ENCODE data around the gene MUS81.

The MUS81 gene

DNA sequence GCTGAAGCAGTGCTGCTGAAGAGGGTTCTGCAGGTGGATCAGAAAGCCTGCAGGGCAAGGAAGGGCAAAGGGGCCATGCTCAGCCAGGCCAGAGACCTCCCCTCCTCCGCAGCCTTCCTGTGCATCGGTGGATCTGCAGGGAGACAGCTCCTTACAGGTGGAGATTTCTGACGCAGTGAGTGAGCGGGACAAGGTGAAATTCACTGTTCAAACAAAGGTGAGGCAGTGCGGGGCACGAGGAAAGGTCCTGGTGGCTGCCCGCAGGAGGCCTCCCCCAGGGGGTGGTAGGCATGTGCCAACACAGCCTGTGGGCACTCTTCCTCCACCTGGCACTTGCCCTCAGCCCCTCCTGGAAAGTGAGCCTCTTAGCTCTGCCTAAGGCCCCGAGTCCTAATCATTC lies 10.9 kb upstream of the MUS81 start:
- no peak overlapping the region for H3K27ac ChIP-seq
- TF ChIP-seq, protein P1, sequence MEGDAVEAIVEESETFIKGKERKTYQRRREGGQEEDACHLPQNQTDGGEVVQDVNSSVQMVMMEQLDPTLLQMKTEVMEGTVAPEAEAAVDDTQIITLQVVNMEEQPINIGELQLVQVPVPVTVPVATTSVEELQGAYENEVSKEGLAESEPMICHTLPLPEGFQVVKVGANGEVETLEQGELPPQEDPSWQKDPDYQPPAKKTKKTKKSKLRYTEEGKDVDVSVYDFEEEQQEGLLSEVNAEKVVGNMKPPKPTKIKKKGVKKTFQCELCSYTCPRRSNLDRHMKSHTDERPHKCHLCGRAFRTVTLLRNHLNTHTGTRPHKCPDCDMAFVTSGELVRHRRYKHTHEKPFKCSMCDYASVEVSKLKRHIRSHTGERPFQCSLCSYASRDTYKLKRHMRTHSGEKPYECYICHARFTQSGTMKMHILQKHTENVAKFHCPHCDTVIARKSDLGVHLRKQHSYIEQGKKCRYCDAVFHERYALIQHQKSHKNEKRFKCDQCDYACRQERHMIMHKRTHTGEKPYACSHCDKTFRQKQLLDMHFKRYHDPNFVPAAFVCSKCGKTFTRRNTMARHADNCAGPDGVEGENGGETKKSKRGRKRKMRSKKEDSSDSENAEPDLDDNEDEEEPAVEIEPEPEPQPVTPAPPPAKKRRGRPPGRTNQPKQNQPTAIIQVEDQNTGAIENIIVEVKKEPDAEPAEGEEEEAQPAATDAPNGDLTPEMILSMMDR (conservative IDR thresholded peaks at IDR 0.05), result no peak
- TF ChIP-seq ZFX (IDR thresholded peaks at IDR 0.05), result no peak

DNA sequence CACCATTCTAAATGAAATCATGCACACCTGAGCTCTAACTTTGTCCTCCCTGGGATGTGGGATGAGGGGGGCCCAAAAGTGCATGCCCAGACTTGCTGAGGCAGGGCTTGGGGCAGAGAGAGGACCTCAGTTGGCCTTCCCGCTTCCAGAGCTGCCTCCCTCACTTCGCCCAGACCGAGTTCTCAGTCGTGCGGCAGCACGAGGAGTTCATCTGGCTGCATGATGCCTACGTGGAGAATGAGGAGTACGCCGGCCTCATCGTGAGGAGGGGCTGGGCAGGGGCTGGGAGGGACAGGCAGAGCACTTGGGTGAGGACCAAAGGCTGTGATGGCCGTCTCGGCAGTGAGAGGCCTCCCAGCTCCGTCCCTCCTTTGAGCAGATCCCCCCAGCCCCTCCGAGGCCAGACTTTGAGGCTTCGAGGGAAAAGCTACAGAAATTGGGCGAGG lies 10.4 kb upstream of the MUS81 start:
- TF ChIP-seq, protein P1 (conservative IDR thresholded peaks at IDR 0.05), result no peak
- TF ChIP-seq ZFX (IDR thresholded peaks at IDR 0.05), result no peak

DNA sequence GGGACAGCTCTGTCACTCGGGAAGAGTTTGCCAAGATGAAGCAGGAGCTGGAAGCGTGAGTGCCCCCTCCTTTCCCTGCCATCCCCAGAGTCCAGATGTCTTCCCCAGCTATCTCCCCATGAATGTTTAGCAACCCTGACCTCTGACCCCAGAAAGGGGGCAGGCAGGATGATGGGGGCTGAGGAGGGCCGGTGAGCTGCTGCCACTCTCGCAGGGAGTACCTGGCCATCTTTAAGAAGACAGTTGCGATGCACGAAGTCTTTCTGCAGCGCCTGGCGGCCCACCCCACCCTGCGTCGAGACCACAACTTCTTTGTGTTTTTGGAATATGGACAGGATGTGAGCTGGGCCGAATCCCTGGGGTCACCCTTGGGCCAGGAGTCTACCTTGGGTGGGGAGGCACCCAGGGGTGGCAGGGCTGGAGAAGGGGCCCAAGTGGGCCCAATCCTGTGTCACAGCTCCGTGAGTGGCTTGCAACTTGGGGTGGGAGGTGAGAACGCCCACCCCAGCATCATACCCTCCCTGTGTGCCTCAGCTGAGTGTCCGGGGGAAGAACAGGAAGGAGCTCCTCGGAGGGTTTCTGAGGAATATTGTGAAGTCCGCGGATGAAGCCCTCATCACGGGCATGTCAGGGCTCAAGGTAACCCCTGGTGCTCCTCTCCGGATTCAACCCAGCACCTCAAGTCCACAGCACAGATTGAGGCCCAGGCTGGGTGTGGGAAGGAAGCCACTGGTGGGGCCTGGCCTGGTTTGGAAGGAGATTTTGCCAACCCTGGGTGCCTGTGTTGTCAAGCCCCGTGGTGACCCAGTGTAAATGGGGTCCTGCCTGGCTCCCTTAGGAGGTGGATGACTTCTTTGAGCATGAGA lies 9.8 kb upstream of the MUS81 start:
- H3K27ac ChIP-seq, result no peak overlapping the region
- no peak for TF ChIP-seq ZFX (IDR thresholded peaks at IDR 0.05)
- TF ChIP-seq, protein P1 (conservative IDR thresholded peaks at IDR 0.05), result no peak

More for the DNA sequence above, 10.4 kb upstream of the MUS81 start:
- no peak overlapping the region for H3K27ac ChIP-seq

DNA sequence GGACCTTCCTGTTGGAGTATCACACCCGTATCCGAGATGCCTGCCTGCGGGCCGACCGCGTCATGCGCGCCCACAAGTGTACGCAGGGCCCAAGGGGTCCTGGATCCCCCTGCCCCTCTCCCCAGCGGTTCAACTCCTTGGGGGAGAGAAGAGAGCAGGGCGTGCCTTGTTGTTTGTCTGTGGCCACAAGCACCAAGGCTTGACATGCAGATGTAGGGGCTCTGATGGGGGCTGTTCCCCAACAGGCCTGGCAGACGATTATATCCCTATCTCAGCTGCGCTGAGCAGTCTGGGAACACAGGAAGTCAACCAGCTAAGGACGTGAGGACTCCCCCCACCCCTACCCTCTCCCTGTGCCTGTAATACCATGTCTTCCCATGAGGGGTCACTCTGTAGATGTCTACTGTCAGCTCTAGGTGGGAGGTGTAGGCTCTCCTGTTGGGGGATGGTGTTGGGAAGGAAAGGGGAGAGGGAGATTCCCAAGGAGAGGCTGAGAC lies 9.1 kb upstream of the MUS81 start:
- no peak overlapping the region for H3K27ac ChIP-seq
- TF ChIP-seq, protein P1 (conservative IDR thresholded peaks at IDR 0.05), result peak; percentile 61
- no peak for TF ChIP-seq ZFX (IDR thresholded peaks at IDR 0.05)

DNA sequence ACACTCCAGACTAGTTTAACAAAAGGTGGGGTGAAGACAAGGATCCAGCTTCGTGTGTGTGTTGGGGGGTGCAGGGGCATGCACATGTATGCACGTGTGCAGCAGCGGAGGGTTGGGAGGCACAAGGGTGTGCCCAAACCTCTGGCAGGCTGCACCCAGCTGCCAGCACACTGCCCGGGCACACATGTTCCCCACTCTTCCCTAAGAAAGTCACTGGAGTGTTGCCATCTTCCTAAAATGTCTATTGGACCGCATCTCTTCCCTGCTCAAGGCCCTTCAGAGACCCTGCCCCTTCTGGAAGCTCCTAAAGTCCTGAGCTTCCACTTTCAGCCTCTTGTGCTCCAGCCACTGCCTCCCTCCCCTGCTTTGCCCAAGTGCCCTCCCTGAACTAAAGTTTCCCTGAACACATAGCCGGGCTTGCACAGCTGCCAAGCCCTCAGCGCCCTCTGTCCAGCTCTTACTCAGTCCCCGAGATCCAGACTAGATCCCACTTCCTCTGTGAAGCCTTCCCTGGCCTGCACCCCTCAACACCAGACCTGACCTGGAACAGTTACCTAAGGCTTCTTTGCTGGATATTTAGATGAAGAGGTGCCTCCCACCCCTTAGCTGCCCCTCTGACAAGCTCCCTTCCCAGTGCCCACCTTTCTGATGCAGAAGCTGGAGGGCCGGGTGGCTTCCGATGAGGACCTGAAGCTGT lies 8.3 kb upstream of the MUS81 start:
- TF ChIP-seq ZFX (IDR thresholded peaks at IDR 0.05), result no peak
- TF ChIP-seq, protein P1 (conservative IDR thresholded peaks at IDR 0.05), result no peak
- H3K27ac ChIP-seq, result no peak overlapping the region

DNA sequence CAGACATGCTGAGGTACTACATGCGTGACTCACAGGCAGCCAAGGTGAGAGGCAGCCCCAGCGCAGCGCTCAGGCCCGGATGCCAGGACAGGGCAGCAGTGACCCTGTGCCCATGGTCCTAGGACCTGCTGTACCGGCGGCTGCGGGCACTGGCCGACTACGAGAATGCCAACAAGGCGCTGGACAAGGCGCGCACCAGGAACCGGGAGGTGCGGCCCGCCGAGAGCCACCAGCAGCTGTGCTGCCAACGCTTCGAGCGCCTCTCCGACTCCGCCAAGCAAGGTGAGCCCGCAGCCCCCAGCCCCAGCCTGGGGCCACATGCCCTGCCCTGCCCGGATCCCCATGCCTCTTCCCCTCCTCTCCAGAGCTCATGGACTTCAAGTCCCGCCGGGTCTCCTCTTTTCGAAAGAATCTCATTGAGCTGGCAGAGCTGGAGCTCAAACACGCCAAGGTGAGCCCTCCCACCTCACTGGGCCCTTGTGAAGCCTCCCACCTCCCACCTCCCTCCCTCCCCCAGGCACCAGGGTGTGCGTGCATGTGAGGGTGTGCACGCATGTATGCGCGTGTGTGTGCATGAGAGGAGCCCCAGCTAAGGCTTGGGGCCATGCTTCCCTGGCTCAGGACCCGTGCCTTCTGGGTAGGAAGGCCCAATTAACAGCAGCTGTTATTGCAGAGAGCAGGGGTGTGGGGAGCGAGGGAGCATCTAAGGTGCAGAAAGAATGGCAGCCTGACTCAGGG lies 7.6 kb upstream of the MUS81 start:
- no peak overlapping the region for H3K27ac ChIP-seq
- no peak for TF ChIP-seq ZFX (IDR thresholded peaks at IDR 0.05)
- TF ChIP-seq, protein P1 (conservative IDR thresholded peaks at IDR 0.05), result no peak
